Activated gamma-delta T cell (primary cell): ENCODE measurements around the gene DARS1.
"Not testable (repeated sequence)": the region's sequence is repeated elsewhere in the genome, so short reads cannot be mapped to it uniquely, and the experiment has no call there.

Experiments used
- DNase-seq: peaks from one replicate; lab custom pipeline; 2025; lab: John Stamatoyannopoulos, UW

The DARS1 gene

GRCh38 chr2:135945526-135945925 lies 39.9 kb downstream of the DARS1 start:
- no peak for DNase-seq

- DNase-seq = no peak
Measured at GRCh38 chr2:135944625-135945024, 40.8 kb downstream of the DARS1 start.

- no peak for DNase-seq
Measured at GRCh38 chr2:135942936-135943688, 42.3 kb downstream of the DARS1 start.

- DNase-seq = no peak
Measured at GRCh38 chr2:135936524-135936923, 48.9 kb downstream of the DARS1 start.

- DNase-seq = no peak
Measured at GRCh38 chr2:135935914-135936313, 49.5 kb downstream of the DARS1 start.

- DNase-seq = no peak
Measured at GRCh38 chr2:135931776-135932443, 53.5 kb downstream of the DARS1 start.

GRCh38 chr2:135926605-135927004 lies 58.8 kb downstream of the DARS1 start:
- no peak for DNase-seq

GRCh38 chr2:135925571-135925970 lies 59.9 kb downstream of the DARS1 start:
- no peak for DNase-seq

GRCh38 chr2:135916207-135916606 lies 69.2 kb downstream of the DARS1 start:
- no peak for DNase-seq

GRCh38 chr2:135914485-135914884 lies 70.9 kb downstream of the DARS1 start:
- DNase-seq = no peak

GRCh38 chr2:135913727-135914365 lies 71.6 kb downstream of the DARS1 start:
- DNase-seq = no peak

GRCh38 chr2:135909976-135910375 lies 75.5 kb downstream of the DARS1 start:
- DNase-seq = no peak

GRCh38 chr2:135905679-135906078 lies 79.7 kb downstream of the DARS1 start:
- DNase-seq = no peak

- DNase-seq = no peak
Measured at GRCh38 chr2:135904341-135904989, 81.0 kb downstream of the DARS1 start.

- DNase-seq = no peak
Measured at GRCh38 chr2:135903650-135904049, 81.8 kb downstream of the DARS1 start.

- DNase-seq = no peak
Measured at GRCh38 chr2:135899567-135899966, 85.9 kb downstream of the DARS1 start.

- no peak for DNase-seq
Measured at GRCh38 chr2:135898234-135898786, 87.1 kb downstream of the DARS1 start.

- no peak for DNase-seq
Measured at GRCh38 chr2:135894930-135895329, 90.5 kb downstream of the DARS1 start.

GRCh38 chr2:135893374-135893794 lies 92.0 kb downstream of the DARS1 start:
- no peak for DNase-seq

- no peak for DNase-seq
Measured at GRCh38 chr2:135890835-135891234, 94.6 kb downstream of the DARS1 start.

- DNase-seq = no peak
Measured at GRCh38 chr2:135890149-135890548, 95.3 kb downstream of the DARS1 start.

- not testable (repeated sequence) for DNase-seq
Measured at GRCh38 chr2:135888587-135888986, 96.8 kb downstream of the DARS1 start.
